Activated naive CD8-positive, alpha-beta T cell treated with anti-CD3 and anti-CD28 coated beads, Interleukin-2, amount 10 ng/mL, durations not matched to agents 7 days and 5 days (primary cell): ENCODE results near the gene NELFCD. TPM values are rescaled to one million over a fixed set of nuclear protein-coding genes. Genes with fewer than 3 reads are reported as not detected.

Experiments
- ATAC-seq: fragments of 150-1000 bp; cut with Tn5 transposase; one replicate; pipeline ENCODE4 v1.10.0; 2021; ENCODE audit warnings: low read depth, moderate library complexity
- POLR2A ChIA-PET: fragments of 350-600 bp; sonication (Branson Sonifier 250); formaldehyde crosslinking; loops from one replicate; lab custom pipeline; 2021; ENCODE audit warnings: antibody characterized with exemption; lab: Charles Lee
- DNase-seq: peaks from one replicate; pipeline ENCODE4 v3.0.0; 2021
- H3K27ac Mint-ChIP-seq: one replicate; pipeline ENCODE4 v1.8.0; 2022; ENCODE audit warnings: mild to moderate bottlenecking, mixed read lengths
- H3K27me3 Mint-ChIP-seq: one replicate; pipeline ENCODE4 v1.8.0; 2022; ENCODE audit warnings: mild to moderate bottlenecking, moderate library complexity, mixed read lengths
- H3K36me3 Mint-ChIP-seq: one replicate; pipeline ENCODE4 v1.8.0; 2021; ENCODE audit warnings: mild to moderate bottlenecking, mixed read lengths
- H3K4me1 Mint-ChIP-seq: one replicate; pipeline ENCODE4 v1.8.0; 2021; ENCODE audit warnings: mixed read lengths
- H3K4me3 Mint-ChIP-seq: one replicate; pipeline ENCODE4 v1.8.0; 2022; ENCODE audit warnings: mild to moderate bottlenecking, moderate library complexity, mixed read lengths
- H3K9me3 Mint-ChIP-seq: one replicate; pipeline ENCODE4 v1.8.0; 2021; ENCODE audit warnings: mixed read lengths
- total RNA-seq, 2 experiments: library from RNA; stranded (reverse); gene quantifications; one replicate each; pipeline ENCODE4 v1.2.3, GENCODE V29; 2021

The NELFCD gene
- total RNA-seq, 2 experiments from 2014 or later, result 71.7 to 76.4 TPM

DNA sequence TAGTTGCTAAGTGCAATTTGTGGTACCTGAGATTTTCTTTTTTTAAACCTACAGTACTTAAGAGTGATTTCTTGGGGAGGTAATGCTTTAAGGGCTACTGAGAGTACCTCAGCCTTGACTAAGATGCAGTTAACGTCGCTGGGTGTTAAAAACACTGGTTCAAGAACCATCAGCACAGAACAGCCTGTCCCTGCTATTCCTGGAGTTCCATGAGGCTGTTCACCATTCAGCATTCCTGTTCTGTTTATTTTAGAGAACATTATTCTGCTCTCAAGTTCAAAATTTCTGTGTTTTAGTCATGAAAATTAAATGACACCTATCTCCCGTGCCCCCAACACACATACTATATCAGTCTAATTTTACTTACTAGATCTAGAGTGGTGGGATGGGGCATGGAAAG lies 63.2 kb downstream of the NELFCD start:
- H3K9me3 Mint-ChIP-seq, result no peaks in the 10 kb centered on the region
- ATAC-seq (no peak), DNase-seq (no peak)
- H3K4me1 Mint-ChIP-seq, result peaks cover 46% of the 10 kb centered on the region
- POLR2A ChIA-PET, result interaction anchor here (4.9 kb wide), 1 partner anchor 12 kb away, joined by 59 read pairs; the partner anchor contains the start of gene ATP5F1E
- H3K27ac Mint-ChIP-seq, result no peak overlapping the region
- no peak overlapping the region for H3K4me3 Mint-ChIP-seq
- H3K27me3 Mint-ChIP-seq, result peaks cover under 1% of the 10 kb centered on the region
- H3K36me3 Mint-ChIP-seq, result peaks cover 11% of the 10 kb centered on the region

Other genes starting within 250 kb of the NELFCD start
- gene GNAS-AS1, start 130.4 kb upstream of the NELFCD start, total RNA-seq, result 1 to 10 TPM; 1.0 to 1.6 TPM
- gene GNAS, start 128.5 kb upstream of the NELFCD start, total RNA-seq, result 100 to 1,000 TPM; 912 to 979 TPM
- 10 to 100 TPM; 48.9 to 49.2 TPM for gene CTSZ, start 26.0 kb downstream of the NELFCD start, total RNA-seq
- not detected for gene TUBB1, start 38.2 kb downstream of the NELFCD start, total RNA-seq
- gene ATP5F1E, start 51.1 kb downstream of the NELFCD start, total RNA-seq, result 10 to 100 TPM; 81.1 to 87.3 TPM
- gene PRELID3B, start 61.5 kb downstream of the NELFCD start, total RNA-seq, result 10 to 100 TPM; 57.3 to 65.7 TPM
- 10 to 100 TPM; 15.9 to 16.3 TPM for gene ZNF831, start 182.6 kb downstream of the NELFCD start, total RNA-seq